GM12892 (cell line): ENCODE data around the gene MACROD1.

Experiments used
- POLR2A ChIP-seq: IDR thresholded peaks from 2 replicates; pipeline ENCODE4 v1.6.1; 2011; ENCODE audit warnings: low read depth, low read length, control low read depth
- POLR2AphosphoS5 ChIP-seq: IDR thresholded peaks from 2 replicates; pipeline ENCODE4 v1.6.1; 2011; ENCODE audit warnings: low read depth, low read length, control low read depth
- TAF1 ChIP-seq: IDR thresholded peaks from 2 replicates; pipeline ENCODE4 v1.6.1; 2011; ENCODE audit warnings: low read depth, mild to moderate bottlenecking, control low read depth, low read length, borderline replicate concordance

- TF ChIP-seq POLR2AphosphoS5 (no peak), POLR2A (no peak), TAF1 (no peak)
These were observed 14.6 kb downstream of the MACROD1 start for GRCh38 chr11:64151337-64151736.
